ENCODE results near the gene TNC.

The TNC gene

GRCh38 chr9:114990901-114991300 lies 127.1 kb downstream of the TNC start:
- no peak for DNase-seq (ENCODE audit: low spot score)
- in situ Hi-C loops (cut with MboI; ENCODE audit: low sequenced_read_pairs, unreplicated experiment): no loop called here
- TF ChIP-seq CTCF (IDR thresholded peaks at IDR 0.05; ENCODE audit: borderline replicate concordance, control extremely low read depth, extremely low read depth, insufficient read depth, missing control alignments): no peak

GRCh38 chr9:114989600-114990410 lies 128.2 kb downstream of the TNC start:
- peak; percentile 26 for DNase-seq (ENCODE audit: low spot score)
- TF ChIP-seq CTCF (IDR thresholded peaks at IDR 0.05; ENCODE audit: borderline replicate concordance, control extremely low read depth, extremely low read depth, insufficient read depth, missing control alignments): no peak
- in situ Hi-C loops (cut with MboI; ENCODE audit: low sequenced_read_pairs, unreplicated experiment): no loop called here

DNA sequence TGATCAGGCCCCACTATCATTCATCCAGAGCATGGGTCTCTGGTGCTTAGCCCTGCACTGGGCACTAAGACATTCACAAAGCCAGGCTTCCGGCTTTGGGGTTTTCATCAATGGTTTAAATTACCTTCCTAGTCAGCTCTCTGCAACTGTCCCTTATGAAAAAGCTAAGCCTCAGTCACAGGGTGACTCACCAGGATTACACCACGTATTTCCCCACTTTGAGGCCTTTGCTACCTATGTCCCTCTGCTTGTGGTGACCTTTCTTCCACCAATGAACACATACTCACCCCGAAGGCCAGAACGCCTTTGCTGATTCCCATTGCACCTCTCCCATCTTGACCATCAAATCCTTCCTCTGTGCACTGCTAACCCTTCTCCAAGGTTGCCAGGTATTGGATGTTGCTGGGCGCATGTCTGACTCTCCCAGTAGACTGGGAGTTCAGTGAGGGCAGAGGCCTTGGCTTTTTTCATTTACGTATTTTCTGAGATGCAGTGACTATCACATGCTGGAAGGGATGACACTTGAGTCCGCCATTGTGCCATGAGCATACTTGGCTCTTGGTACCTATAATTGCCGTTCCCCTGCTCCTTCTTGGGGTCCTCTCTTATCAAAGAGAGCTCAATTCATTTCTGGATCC lies 128.9 kb downstream of the TNC start:
- peak; percentile 28 for DNase-seq (ENCODE audit: low spot score)
- TF ChIP-seq CTCF (IDR thresholded peaks at IDR 0.05; ENCODE audit: borderline replicate concordance, control extremely low read depth, extremely low read depth, insufficient read depth, missing control alignments): no peak
- in situ Hi-C loops (cut with MboI; ENCODE audit: low sequenced_read_pairs, unreplicated experiment): no loop called here

DNA sequence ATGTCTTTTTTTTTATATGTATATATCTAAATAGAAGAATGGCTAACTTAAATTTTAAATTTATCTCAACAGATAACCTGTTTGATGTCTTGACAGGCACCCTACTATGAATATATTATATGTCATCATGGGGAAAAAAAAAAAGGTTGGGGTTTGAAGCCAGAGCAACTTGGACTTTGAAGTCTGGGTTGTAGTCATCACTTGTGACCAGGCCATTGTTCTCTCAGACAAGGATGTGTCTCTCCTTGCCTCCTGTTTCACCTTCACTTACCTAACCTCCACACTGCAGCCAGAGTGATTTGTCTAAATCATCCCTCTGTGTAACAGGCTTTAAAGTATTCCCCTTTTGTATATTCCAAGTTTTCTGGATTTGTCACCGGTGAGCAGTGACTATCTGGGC lies 130.8 kb downstream of the TNC start:
- in situ Hi-C loops (cut with MboI; ENCODE audit: low sequenced_read_pairs, unreplicated experiment): no loop called here

DNA sequence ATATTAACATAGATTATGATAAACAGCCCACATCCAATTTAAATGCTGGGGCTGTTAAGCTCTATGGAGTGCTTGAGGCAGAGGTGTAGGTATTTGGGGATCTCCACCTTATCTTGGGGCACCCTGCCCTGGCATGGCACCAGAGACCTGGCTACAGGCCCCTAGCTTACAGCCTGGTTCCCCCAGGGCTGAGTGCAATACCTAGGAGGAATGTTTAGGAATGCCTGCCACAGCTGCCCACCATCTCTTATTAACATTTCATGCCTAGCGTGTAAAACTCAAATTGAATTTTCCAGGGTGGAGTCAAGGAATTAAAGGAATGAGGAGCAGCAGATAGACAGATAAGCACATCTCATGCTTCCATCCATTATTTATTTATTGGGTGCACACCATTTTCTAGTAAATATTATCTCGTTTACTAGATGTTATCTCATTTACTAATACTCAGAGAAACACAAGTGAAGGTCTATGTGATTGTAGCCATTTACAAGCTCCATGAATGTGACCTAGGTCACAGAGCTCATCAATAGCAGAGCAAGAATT lies 131.9 kb downstream of the TNC start:
- in situ Hi-C loops (cut with MboI; ENCODE audit: low sequenced_read_pairs, unreplicated experiment): no loop called here
- TF ChIP-seq CTCF (IDR thresholded peaks at IDR 0.05; ENCODE audit: borderline replicate concordance, control extremely low read depth, extremely low read depth, insufficient read depth, missing control alignments): no peak
- no peak for DNase-seq (ENCODE audit: low spot score)

More for the DNA sequence above, 130.8 kb downstream of the TNC start:
- TF ChIP-seq CTCF (IDR thresholded peaks at IDR 0.05; ENCODE audit: borderline replicate concordance, control extremely low read depth, extremely low read depth, insufficient read depth, missing control alignments): no peak
- no peak for DNase-seq (ENCODE audit: low spot score)

DNA sequence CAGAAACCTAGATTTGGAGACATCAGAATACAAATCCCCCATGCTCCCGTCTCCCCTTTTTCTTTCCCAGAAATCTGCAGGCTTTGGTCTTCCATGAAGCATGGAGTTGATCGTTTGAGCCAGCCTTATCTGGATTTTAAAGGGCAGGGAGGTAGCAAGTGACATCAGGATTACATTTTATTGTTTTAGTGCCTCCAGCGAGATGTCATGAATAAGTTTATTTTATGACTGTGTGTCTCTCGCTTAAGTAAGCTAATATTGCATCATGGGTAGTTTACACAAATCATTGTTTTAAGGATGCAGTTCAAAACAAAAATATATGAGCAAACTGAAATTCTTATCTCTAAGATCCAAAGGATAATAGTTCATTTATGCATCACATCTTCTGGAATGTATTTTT lies 136.9 kb downstream of the TNC start:
- DNase-seq (ENCODE audit: low spot score): no peak
- in situ Hi-C loops (cut with MboI; ENCODE audit: low sequenced_read_pairs, unreplicated experiment): no loop called here
- TF ChIP-seq CTCF (IDR thresholded peaks at IDR 0.05; ENCODE audit: borderline replicate concordance, control extremely low read depth, extremely low read depth, insufficient read depth, missing control alignments): no peak
